M059J (cell line): Measurements from ENCODE around the gene UBA3. TPM values are rescaled to one million over a fixed set of nuclear protein-coding genes. Genes with fewer than 3 reads are reported as not detected.

Experiments
- DNase-seq: peaks from one replicate; pipeline ENCODE4 v3.0.0-alpha.2; 2012; ENCODE audit warnings: low read depth
- total RNA-seq: library from RNA; depleted of rRNA; stranded (reverse); fragments of >200 nt; shearing (Covaris generic); gene quantifications from 2 replicates; pipeline ENCODE4 v1.2.3, GENCODE V29; 2014; rRNA removed

Gene UBA3
- total RNA-seq, result 43.0 and 44.9 TPM in 2 replicates

DNA sequence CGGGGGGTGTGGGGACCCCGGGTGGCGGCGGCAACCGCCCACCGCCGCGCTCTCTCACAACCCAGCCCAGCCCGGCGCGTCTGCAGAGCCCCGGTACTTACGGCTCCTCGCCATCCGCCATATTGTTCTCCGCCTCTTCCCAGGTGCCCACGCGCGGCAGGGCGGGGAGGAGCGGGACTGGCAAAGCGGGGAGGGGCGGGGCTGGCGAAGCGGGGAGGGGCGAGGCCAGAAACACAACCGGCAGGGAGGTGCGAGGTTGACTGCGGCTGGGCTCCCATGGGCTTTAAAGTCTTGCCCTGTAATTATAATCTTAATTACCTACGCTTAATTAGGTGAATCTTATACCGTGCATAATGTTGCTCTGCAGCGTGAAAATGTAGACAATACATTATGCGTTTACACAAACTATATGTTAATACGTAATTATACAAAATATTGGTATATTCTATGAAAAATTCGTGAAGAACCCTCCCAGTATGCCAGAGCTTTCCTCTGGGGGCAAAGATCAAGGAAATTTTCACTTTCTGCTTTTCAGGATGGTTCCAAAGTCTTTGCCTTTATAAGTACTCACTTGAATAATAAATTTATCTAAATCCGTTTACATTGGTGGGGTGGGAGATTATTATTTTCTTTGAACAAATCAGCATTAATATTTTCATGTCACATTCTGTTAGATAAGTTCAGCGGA, at the start of gene UBA3:
Gene UBA3 (minus strand): TSS at position 133 of the 688 bp plus-strand sequence. CDS start 12 bp downstream, at position 121.
- DNase-seq, result peak; percentile 71

DNA sequence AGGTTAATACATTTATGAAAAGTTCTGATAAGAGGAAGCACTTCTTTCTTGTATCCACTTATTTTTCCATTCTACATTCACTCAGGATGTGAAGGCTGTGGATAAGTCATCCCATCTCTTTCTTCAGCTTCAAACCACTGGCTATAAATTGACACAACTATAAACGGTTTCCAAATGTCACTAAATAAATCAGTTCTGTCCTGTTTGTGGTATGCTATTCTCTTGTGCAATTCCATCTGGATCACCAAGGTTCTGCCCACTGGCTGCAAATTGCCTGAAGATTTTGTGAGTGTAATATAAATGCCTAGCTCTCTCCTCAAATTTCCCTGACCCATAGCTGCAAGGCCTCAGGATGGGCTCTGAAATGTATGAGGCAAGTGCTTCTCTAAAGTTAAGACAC, 49.4 kb upstream of the UBA3 start:
- DNase-seq, result no peak

- no peak for DNase-seq
These were observed 48.3 kb upstream of the UBA3 start for GRCh38 chr3:69128509-69128908.

DNA sequence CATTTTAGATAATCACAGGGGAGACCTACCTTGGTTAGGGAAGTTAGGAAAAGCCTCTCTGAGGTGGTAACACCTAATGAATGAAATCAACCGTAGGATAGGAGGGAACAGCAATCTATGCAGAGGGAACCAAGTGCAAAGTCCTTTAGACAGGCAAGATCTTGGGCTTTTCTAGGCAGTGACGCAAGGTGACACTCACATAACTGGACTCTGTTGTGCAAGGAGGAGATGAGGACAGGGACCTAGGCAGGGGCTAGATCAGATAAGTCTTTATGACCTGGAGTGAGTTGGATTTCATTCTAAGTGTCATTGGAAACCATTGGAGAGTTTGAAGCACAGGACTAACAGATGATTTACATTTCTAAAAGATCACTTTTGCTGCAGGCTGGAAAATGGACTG, 46.8 kb upstream of the UBA3 start:
- no peak for DNase-seq

GRCh38 chr3:69126216-69126615, 46.1 kb upstream of the UBA3 start:
- DNase-seq, result no peak

GRCh38 chr3:69122403-69122802, 42.2 kb upstream of the UBA3 start, which contains the start of gene LMOD3:
TSS of gene LMOD3 (minus strand) at chr3:69122595. CDS start at chr3:69122386, 209 bp downstream.
- DNase-seq, result no peak

- no peak for DNase-seq
These were observed 41.8 kb upstream of the UBA3 start for GRCh38 chr3:69121950-69122349.

GRCh38 chr3:69121513-69121912, 41.3 kb upstream of the UBA3 start:
- no peak for DNase-seq

GRCh38 chr3:69120879-69121464, 40.8 kb upstream of the UBA3 start:
- DNase-seq, result peak; percentile 60

GRCh38 chr3:69119681-69120080, 39.5 kb upstream of the UBA3 start:
- DNase-seq, result no peak

- DNase-seq, result no peak
These were observed 39.0 kb upstream of the UBA3 start for GRCh38 chr3:69119138-69119537.

DNA sequence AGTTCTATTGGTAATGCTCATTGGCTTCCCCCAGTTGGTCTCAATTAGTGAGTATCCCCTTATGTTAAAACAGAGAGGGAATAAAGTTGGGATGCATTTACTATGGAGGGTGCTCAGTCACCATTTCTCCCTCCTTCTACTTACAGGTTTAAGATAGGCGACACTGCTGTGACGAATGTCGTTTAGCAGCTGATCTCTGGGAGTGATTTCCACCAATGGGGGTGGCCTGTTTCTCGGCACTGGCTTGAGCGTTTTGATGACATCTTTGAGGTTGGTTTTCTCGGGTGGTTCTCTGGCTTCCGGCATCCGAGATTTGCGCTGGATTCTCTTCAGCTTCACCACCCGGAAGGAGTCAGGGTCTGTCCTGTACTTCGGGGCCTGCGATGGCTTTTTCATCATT, 38.4 kb upstream of the UBA3 start:
- DNase-seq, result no peak

GRCh38 chr3:69116897-69117296, 36.7 kb upstream of the UBA3 start:
- DNase-seq, result no peak

DNA sequence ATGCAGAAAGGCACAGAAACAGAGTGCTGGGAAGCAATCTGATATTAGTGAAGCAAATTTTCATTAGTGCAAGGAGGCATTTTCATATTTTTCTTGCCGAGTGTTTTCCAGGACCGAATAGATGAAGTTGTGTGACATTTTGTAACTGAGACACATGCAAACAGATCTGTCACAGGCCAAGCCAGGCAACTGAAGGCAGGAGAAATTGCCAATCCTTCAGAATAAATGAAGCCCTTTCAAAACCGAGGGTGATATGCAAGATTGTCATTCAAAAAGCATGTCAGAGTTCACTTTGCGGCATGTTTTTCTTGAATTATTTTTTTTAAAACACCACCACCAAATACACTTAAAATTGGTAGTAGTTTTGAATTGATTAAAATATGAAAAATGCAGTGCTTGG, 36.0 kb upstream of the UBA3 start:
- no peak for DNase-seq

DNA sequence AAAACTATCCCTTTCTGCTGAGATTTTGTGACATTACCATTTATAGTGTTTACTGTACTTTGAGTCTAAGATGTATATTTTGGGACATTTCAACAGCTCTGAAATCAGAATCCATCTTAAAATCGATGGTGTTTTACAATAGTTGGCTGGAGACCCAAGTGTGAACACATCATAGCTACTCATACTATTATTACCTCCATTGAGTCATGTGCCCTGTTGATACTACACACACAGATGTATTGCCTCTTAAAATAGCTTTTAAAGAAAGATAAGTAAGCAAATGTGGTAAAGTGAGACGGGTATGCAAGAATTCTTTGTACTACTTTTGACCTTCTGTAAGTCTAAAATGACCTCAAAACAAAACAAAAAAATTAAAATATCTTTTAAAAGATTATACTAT, 35.6 kb upstream of the UBA3 start:
- DNase-seq, result peak; percentile 20

DNA sequence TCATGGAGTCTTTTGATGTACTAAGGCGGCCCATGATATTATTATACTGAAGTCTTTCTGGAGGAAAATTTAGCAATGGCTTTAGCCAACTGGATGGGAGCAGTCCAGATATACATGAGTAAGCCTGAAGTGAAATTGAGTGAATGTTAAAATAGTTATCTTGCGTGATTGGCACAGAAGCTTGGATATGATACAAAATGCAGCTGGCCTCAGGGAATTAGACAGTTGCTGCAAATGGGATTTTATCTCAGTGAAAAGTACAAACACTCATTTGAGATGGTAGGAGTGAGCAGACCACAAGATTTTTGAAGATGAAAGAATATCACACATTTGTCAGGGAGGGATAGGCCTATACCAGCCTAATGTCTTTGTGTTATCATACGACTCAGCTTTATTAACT, 33.4 kb upstream of the UBA3 start:
- peak; percentile 8 for DNase-seq

GRCh38 chr3:69110941-69111546, 30.9 kb upstream of the UBA3 start:
- no peak for DNase-seq

GRCh38 chr3:69108811-69109210, 28.6 kb upstream of the UBA3 start:
- no peak for DNase-seq

GRCh38 chr3:69107841-69108240, 27.7 kb upstream of the UBA3 start:
- no peak for DNase-seq

DNA sequence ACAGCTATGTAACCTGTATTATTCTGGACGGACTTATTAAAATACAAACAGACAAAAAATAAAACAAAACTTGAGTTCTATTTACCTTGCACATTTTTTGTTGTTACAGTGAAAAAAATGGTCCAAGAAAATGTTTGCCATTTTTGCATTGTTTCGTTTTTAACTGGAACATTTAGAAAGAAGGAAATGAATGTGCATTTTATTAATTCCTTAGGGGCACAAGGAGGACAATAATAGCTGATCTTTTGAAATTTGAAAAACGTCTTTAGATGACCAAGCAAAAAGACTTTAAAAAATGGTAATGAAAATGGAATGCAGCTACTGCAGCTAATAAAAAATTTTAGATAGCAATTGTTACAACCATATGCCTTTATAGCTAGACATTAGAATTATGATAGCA, 25.2 kb upstream of the UBA3 start:
- DNase-seq, result no peak

- DNase-seq, result no peak
These were observed 24.4 kb upstream of the UBA3 start for GRCh38 chr3:69104586-69104985.

GRCh38 chr3:69103123-69103522, 23.0 kb upstream of the UBA3 start:
- DNase-seq, result no peak

GRCh38 chr3:69102384-69102783, 22.2 kb upstream of the UBA3 start:
- DNase-seq, result no peak
